Activated CD4-positive, alpha-beta T cell treated with anti-CD3 and anti-CD28 coated beads, Interleukin-2, amount 10 ng/mL, durations not matched to agents 7 days and 5 days (primary cell): ENCODE results near the gene DCAF10. TPM values are rescaled to one million over a fixed set of nuclear protein-coding genes. Genes with fewer than 3 reads are reported as not detected.
A peak's percentile ranks its signal among the peaks of the same experiment; 100 is the strongest.
"Not testable (repeated sequence)": the region's sequence is repeated elsewhere in the genome, so short reads cannot be mapped to it uniquely, and the experiment has no call there.

ENCODE experiments used
- CTCF ChIA-PET: fragments of 350-600 bp; sonication (Branson Sonifier 250); formaldehyde crosslinking; loops from one replicate; lab custom pipeline; 2021; ENCODE audit warnings: antibody characterized with exemption; lab: Charles Lee
- POLR2A ChIA-PET: fragments of 350-600 bp; sonication (Branson Sonifier 250); formaldehyde crosslinking; loops from one replicate; lab custom pipeline; 2021; ENCODE audit warnings: antibody characterized with exemption; lab: Charles Lee
- DNase-seq: peaks from one replicate; pipeline ENCODE4 v3.0.0-alpha.2; 2020
- H3K27ac Mint-ChIP-seq: one replicate; pipeline ENCODE4 v1.8.0; 2021; ENCODE audit warnings: mild to moderate bottlenecking, moderate library complexity, mixed read lengths
- H3K27me3 Mint-ChIP-seq: one replicate; pipeline ENCODE4 v1.8.0; 2021; ENCODE audit warnings: mixed read lengths
- H3K36me3 Mint-ChIP-seq: one replicate; pipeline ENCODE4 v1.8.0; 2021; ENCODE audit warnings: low read depth, mixed read lengths
- H3K4me1 Mint-ChIP-seq: one replicate; pipeline ENCODE4 v1.8.0; 2021; ENCODE audit warnings: mixed read lengths
- H3K4me3 Mint-ChIP-seq: one replicate; pipeline ENCODE4 v1.8.0; 2021; ENCODE audit warnings: mild to moderate bottlenecking, moderate library complexity, mixed read lengths
- H3K9me3 Mint-ChIP-seq: one replicate; pipeline ENCODE4 v1.8.0; 2021; ENCODE audit warnings: mixed read lengths
- total RNA-seq, 2 experiments: library from RNA; stranded (reverse); gene quantifications; one replicate each; pipeline ENCODE4 v1.2.3, GENCODE V29; 2021

The DCAF10 gene
- total RNA-seq, 2 experiments from 2014 or later: 20.6 to 21.2 TPM

DNA sequence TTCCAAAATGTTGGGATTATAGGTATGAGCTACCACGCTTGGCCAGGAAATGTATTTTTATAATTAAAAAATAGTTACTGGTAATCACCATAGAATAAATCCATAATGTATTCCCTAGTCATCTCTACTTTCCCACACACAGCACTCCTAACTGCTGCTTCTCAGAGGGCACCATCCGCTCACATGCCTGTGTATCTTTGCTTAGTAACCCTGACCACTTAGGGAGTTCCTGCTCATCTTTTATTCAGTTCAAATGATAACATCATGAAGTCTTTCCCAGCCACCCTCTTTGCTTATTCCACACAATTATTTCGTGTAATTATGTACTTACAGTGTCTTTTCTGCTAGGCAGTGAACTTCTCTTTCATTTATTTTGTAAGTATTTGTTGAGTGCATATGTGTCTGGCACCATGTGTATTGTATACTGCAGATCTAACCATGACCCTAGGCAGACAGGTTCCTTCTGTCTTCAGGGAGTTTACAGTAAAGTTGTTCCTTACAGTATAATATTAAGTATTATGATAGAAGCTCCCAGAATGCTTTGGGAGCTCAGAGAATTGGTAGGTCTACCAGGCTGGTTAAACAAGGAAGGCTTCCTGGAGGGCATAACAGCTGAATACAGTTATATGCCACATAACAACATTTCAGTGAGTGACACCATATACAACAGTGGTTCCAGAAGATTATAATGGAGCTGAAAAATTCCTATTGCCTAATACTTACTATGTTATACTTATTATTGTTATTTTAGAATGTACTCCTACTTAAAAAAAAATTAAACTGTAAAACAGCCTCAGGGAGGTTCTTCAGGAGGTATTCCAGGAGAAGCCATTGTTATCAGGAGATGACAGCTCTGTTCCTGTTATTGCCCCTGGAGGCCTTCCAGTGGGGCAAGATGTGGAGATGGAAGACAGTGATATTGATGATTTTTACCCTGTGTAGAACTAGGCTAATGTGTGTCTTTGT is 39.2 kb downstream of the DCAF10 start:
- CTCF ChIA-PET: no interaction called here
- Mint-ChIP-seq H3K4me1 (peaks cover 7% of the 10 kb centered on the region), H3K27me3 (no peaks in the 10 kb centered on the region)

DNA sequence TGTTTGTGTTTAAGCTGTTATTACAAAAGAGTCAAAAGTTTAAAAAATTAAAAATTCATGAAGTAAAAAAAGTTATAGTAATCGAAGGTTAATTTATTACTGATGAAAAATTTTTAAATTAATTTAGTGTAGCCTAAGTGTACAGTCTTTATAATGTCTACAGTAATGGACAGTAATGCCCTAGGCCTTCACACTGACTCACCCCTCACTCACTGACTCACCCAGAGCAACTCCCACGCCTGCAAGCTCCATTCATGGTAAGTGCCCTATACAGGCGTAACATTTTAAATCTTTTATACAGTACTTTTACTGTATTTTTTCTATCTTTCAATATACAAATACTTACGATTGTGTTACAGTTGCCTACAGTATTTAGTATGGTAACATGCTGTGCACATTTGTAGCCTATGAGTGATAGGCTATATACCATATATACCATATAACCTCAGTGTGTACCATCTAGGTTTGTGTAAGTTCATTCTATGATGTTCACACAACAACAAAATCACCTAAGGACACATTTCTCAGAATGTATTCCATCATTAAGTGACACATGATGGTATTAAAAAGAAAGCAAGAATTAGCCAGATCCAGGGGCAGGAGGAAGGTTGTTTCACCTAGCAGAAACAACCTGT is 40.1 kb downstream of the DCAF10 start:
- Mint-ChIP-seq H3K36me3 (peaks cover 12% of the 10 kb centered on the region), H3K9me3 (no peaks in the 10 kb centered on the region), H3K4me3 (no peak overlapping the region), H3K27ac (no peak overlapping the region), H3K27me3 (no peaks in the 10 kb centered on the region), H3K4me1 (peaks cover 7% of the 10 kb centered on the region)
- ChIA-PET POLR2A (no interaction called here), CTCF (no interaction called here)
- DNase-seq: no peak

More for the DNA sequence above, 39.2 kb downstream of the DCAF10 start:
- H3K4me3 Mint-ChIP-seq: no peak overlapping the region
- H3K36me3 Mint-ChIP-seq: peaks cover 10% of the 10 kb centered on the region
- no peaks in the 10 kb centered on the region for H3K9me3 Mint-ChIP-seq
- POLR2A ChIA-PET: no interaction called here
- H3K27ac Mint-ChIP-seq: no peak overlapping the region
- DNase-seq: no peak

DNA sequence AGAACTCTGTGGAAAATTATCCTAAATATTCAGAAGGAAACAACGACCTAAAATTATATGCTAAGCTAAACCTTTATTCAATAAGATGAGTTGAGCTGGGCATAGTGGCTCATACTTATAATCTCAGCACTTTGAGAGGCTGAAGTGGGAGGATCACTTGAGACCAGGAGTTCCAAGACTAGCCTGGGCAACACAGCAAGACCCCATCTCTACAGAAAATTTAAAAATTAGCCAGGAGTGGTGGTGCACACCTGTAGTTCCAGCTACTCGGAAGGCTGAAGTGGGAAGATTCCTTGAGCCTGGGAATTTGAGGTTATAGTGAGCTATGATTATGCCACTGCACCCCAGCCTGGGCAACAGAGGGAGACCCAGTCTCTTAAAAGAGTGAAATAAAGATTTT is 51.6 kb downstream of the DCAF10 start:
- Mint-ChIP-seq H3K4me3 (no peak overlapping the region), H3K27ac (no peak overlapping the region), H3K9me3 (no peaks in the 10 kb centered on the region), H3K27me3 (no peaks in the 10 kb centered on the region), H3K36me3 (peaks cover 7% of the 10 kb centered on the region), H3K4me1 (no peaks in the 10 kb centered on the region)
- ChIA-PET POLR2A (no interaction called here), CTCF (no interaction called here)
- no peak for DNase-seq

DNA sequence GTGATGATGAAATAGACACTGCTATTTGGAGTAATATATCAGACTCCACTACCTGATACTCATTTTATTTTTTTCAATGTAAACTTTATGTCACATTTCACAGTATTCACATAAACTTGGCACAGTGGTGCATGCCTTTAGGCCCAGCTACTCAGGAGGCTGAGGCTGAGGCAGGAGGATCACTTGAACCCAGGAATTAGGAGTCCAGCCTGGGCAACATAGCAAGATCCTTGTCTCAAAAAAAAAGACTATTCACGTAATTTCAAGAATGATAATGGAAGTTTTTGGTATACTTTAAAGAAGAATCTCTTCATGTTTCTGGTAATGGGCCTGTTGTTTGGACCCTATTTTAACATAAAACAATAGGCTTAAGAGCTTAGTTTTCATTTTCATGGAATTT is 56.0 kb downstream of the DCAF10 start:
- CTCF ChIA-PET: interaction anchor here (1.5 kb wide), 1 partner anchor 23 kb away, joined by 3 read pairs; no protein-coding TSS in a partner anchor
- H3K9me3 Mint-ChIP-seq: no peaks in the 10 kb centered on the region
- DNase-seq: no peak
- no peaks in the 10 kb centered on the region for H3K27me3 Mint-ChIP-seq
- POLR2A ChIA-PET: no interaction called here
- H3K27ac Mint-ChIP-seq: no peak overlapping the region
- H3K36me3 Mint-ChIP-seq: peaks cover 20% of the 10 kb centered on the region
- no peak overlapping the region for H3K4me3 Mint-ChIP-seq
- H3K4me1 Mint-ChIP-seq: no peaks in the 10 kb centered on the region

DNA sequence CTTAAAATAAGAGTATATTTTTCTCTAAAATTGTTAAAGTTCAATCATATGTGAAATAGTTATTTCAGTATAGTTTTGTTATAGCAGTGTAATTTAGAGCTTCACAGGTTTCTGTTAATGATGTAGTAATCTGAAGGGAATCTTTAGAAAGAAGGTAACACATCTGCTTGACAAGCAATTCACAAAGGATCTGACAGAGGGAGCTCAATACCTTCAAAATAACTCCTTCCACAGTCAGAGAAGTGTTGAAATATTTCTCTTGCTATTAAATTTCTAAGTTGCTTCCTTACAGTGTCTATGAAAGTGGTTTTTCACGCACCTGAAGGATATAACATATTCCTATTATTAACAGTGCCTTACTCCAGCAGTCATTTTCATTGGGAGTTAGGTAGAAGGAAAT is 58.4 kb downstream of the DCAF10 start:
- CTCF ChIA-PET: interaction anchor here (0.6 to 1.2 kb wide), 3 partner anchors 11 to 50 kb away, joined by 3 to 4 read pairs (median 4); no protein-coding TSS in a partner anchor
- DNase-seq: no peak
- H3K27ac Mint-ChIP-seq: no peak overlapping the region
- H3K4me3 Mint-ChIP-seq: no peak overlapping the region
- POLR2A ChIA-PET: no interaction called here
- H3K27me3 Mint-ChIP-seq: no peaks in the 10 kb centered on the region
- no peaks in the 10 kb centered on the region for H3K4me1 Mint-ChIP-seq
- H3K9me3 Mint-ChIP-seq: no peaks in the 10 kb centered on the region
- H3K36me3 Mint-ChIP-seq: peaks cover 22% of the 10 kb centered on the region

DNA sequence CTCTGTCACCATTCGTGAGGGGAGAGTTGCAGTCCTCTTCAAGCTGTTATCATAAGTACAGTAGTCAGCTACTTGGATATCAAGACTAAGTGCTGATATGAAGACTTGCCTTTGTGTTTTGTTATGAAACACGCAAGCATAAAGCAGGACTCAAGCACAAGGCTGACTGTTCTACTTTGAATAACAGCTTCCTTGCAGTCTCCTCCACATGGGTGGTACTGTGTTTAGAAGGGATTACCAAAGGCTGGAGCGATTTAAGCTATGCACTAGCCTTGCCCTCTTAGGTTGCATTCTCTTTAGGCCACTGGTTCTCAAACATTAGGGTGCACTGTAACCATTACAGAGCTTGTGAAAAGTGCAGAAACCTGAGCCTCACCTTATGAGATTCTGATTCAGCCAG is 61.9 kb downstream of the DCAF10 start:
- Mint-ChIP-seq H3K4me3 (no peak overlapping the region), H3K4me1 (no peaks in the 10 kb centered on the region), H3K27ac (no peak overlapping the region), H3K36me3 (peaks cover 28% of the 10 kb centered on the region), H3K9me3 (no peaks in the 10 kb centered on the region), H3K27me3 (no peaks in the 10 kb centered on the region)
- CTCF ChIA-PET: no interaction called here
- POLR2A ChIA-PET: no interaction called here
- DNase-seq: no peak

DNA sequence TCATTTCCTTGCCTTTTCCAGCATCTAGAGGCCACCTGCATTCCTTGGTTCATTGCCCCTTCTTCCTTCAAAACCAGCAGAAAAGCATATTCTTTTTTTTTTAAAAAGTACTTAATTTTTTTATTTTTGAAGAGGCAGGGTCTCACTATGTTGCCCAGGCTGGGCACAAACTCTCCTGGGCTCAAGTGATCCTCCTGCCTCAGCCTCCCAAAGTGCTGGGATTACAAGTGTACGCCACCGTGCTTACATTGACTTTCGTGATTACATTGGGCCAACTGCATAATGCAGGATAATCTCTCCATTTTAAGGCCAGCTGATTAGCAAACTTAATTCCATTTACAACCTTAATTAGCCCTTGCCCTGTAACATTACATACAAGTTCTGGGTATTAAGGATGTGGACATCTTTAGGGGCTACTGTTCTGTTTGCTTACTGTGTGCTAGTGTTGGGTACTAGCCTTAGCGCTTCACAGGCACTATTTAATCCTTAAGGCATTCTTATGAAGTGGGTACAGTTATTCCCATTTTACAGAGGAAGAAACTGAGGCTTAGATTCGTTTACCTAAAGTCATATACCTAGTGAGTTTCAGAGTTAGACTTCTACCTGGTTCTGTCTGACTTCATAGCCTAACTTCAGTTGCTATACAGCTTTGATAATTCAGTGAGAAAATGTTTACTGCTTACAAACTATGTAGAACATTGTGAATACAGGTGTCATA is 69.6 kb downstream of the DCAF10 start:
- CTCF ChIA-PET: interaction anchor here (1.3 kb wide), 1 partner anchor 11 kb away, joined by 4 read pairs; no protein-coding TSS in a partner anchor
- no peaks in the 10 kb centered on the region for H3K4me1 Mint-ChIP-seq
- POLR2A ChIA-PET: no interaction called here
- no peaks in the 10 kb centered on the region for H3K9me3 Mint-ChIP-seq
- H3K27me3 Mint-ChIP-seq: no peaks in the 10 kb centered on the region
- peaks cover 6% of the 10 kb centered on the region for H3K36me3 Mint-ChIP-seq
- no peak for DNase-seq
- H3K27ac Mint-ChIP-seq: no peak overlapping the region
- H3K4me3 Mint-ChIP-seq: no peak overlapping the region

DNA sequence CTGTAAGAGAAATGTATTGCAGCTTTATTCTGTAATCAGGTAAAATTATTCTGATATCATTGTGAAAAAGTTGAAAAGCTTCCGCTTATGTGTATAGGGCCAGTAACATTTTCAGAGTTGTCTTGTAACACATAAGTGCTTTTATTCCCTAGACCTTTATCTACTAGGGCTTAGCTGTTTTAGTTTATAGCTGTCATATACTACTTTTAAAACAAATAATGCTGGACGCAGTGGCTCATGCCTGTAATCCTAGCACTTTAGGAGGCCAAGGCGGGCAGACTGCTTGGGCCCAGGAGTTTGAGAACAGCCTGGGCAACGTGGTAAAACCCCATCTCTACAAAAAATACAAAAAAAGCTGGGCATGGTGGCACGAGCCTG is 70.2 kb downstream of the DCAF10 start:
- H3K9me3 Mint-ChIP-seq: no peaks in the 10 kb centered on the region
- peaks cover 7% of the 10 kb centered on the region for H3K36me3 Mint-ChIP-seq
- no peak overlapping the region for H3K27ac Mint-ChIP-seq
- H3K27me3 Mint-ChIP-seq: no peaks in the 10 kb centered on the region
- DNase-seq: no peak
- H3K4me3 Mint-ChIP-seq: no peak overlapping the region
- no peaks in the 10 kb centered on the region for H3K4me1 Mint-ChIP-seq
- POLR2A ChIA-PET: no interaction called here
- CTCF ChIA-PET: no interaction called here

DNA sequence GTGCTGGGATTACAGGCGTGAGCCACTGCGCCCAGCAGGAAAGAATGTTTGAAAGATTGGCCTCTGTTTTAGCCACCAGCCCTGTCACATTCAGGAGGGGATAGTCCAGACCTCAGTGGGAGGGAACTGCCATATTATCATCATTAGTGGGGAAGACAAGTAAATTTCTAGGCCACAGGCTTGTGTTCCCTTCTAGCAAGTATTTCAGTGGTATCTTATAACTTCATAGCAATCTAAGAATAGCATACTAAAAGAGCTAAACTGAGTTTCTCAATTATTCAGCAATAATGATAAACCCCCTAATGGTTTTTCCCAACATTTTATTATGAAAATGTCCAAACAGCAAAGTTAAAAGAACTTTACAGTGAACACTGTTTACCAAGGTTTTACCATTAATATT is 73.4 kb downstream of the DCAF10 start:
- ChIA-PET POLR2A (no interaction called here), CTCF (no interaction called here)
- Mint-ChIP-seq H3K27ac (no peak overlapping the region), H3K4me1 (no peaks in the 10 kb centered on the region), H3K36me3 (peaks cover 12% of the 10 kb centered on the region), H3K9me3 (peaks cover 5% of the 10 kb centered on the region), H3K27me3 (no peaks in the 10 kb centered on the region), H3K4me3 (no peak overlapping the region)
- DNase-seq: no peak

DNA sequence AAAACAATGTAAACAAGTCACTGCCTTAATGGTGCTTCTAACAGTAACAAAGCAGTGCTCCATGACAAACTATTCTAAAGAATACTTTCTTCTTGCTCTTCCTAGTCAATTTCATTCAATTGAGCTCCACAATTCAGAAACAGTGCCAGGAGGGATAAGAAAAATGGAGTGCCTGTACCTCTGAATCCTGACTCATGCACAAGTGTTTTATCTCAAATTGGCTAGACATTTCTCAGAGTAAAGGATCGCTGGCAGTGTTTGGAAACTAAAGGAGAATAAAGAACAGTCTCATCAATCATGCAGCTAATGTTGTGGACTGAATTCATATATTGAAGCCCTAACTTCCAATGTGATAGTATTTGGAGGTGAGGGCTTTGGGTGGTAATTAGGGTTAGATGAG is 75.8 kb downstream of the DCAF10 start:
- no peak for DNase-seq
- Mint-ChIP-seq H3K27me3 (no peaks in the 10 kb centered on the region), H3K27ac (no peak overlapping the region), H3K4me3 (no peak overlapping the region), H3K4me1 (no peaks in the 10 kb centered on the region), H3K9me3 (peaks cover 5% of the 10 kb centered on the region), H3K36me3 (peaks cover 22% of the 10 kb centered on the region)
- POLR2A ChIA-PET: no interaction called here
- CTCF ChIA-PET: no interaction called here

DNA sequence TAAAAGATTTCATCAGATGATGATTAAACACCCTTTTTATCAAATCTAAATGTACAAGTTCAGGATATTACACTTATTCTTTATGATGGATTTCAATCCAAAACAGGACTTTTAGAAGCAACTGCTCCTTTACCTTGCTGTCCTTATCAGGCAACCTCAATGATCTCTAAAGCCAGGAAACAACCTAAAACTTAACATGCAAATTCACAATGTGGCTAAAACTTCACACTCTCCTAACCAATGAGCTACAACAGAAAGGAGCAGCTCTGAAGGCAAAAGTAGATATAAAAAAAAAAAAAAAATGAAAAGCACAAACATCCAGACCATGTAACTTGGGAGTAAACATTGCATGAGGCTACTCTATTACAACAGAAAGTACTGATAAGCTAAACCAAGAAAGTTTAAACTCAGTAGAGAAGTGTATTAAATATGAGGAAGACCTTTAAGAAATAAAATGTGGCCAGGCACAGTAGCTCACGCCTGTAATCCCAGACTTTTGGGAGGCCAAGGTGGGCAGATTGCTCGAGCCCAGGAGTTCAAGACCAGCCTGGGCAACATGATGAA is 80.4 kb downstream of the DCAF10 start:
- peaks cover 8% of the 10 kb centered on the region for H3K4me1 Mint-ChIP-seq
- H3K27ac Mint-ChIP-seq: peak overlapping the region; percentile 25
- CTCF ChIA-PET: no interaction called here
- H3K9me3 Mint-ChIP-seq: peaks cover 5% of the 10 kb centered on the region
- no peak overlapping the region for H3K4me3 Mint-ChIP-seq
- no peaks in the 10 kb centered on the region for H3K27me3 Mint-ChIP-seq
- H3K36me3 Mint-ChIP-seq: peaks cover 29% of the 10 kb centered on the region
- POLR2A ChIA-PET: no interaction called here
- no peak for DNase-seq

DNA sequence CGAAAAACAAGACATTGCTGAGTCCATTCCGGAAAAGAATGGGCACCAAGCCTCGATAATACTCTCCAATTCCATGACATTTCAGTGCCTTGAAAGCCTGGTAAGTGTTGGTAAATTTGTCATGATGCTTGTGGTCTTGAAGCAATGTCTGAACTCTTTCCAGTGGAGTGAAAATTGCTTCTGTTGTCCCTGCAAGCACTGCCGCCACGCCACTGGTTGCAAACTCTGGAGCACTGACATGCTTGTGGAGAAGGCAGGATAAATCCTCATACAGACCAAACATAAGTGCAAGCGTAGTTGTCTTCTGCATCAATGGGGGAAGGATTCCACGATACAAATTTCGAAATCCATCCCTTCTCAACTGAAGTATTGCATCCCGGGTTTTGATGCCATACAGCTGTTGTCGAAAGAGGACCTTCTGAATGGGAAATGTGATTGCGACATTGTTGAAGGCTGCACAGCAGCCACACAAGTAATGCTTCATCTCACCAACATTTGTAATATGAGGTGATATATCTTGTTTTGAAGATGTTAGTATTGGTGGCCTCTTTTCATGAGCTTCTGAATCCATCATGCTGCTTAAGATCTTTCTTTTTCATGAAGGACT is 87.5 kb downstream of the DCAF10 start:
- H3K4me3 Mint-ChIP-seq, H3K27ac Mint-ChIP-seq, DNase-seq, H3K4me1 Mint-ChIP-seq, POLR2A ChIA-PET, H3K9me3 Mint-ChIP-seq, H3K27me3 Mint-ChIP-seq: not testable (repeated sequence)
- H3K36me3 Mint-ChIP-seq: peaks cover 48% of the 10 kb centered on the region
- CTCF ChIA-PET: interaction anchor here (1.0 kb wide), 1 partner anchor 9 kb away, joined by 3 read pairs; no protein-coding TSS in a partner anchor
